ENCODE results near the gene MRPS18A.

MRPS18A gene

GRCh38 chr6:43630980-43631619 lies 56.5 kb downstream of the MRPS18A start:
- DNase-seq = no peak

GRCh38 chr6:43629505-43630300 lies 57.9 kb downstream of the MRPS18A start:
- peak; percentile 96 for DNase-seq

GRCh38 chr6:43629104-43629504 lies 58.5 kb downstream of the MRPS18A start, which contains the start of gene GTPBP2:
Gene GTPBP2 (minus strand): TSS chr6:43629264. CDS start chr6:43629162, 102 bp downstream.
- peak; percentile 98 for DNase-seq

- DNase-seq = peak; percentile 72
Observed at GRCh38 chr6:43628393-43629103, 59.0 kb downstream of the MRPS18A start.

GRCh38 chr6:43627008-43627825 lies 60.4 kb downstream of the MRPS18A start:
- no peak for DNase-seq

GRCh38 chr6:43625393-43625992 lies 62.1 kb downstream of the MRPS18A start:
- no peak for DNase-seq

GRCh38 chr6:43624786-43625288 lies 62.8 kb downstream of the MRPS18A start:
- DNase-seq = no peak

GRCh38 chr6:43623880-43624785 lies 63.5 kb downstream of the MRPS18A start:
- DNase-seq = no peak

- no peak for DNase-seq
Observed at GRCh38 chr6:43622541-43622940, 65.0 kb downstream of the MRPS18A start.

- DNase-seq = no peak
Observed at GRCh38 chr6:43621836-43622180, 65.8 kb downstream of the MRPS18A start.

Measured in NCI-H2171 treated with DMSO at 0.1 percent for 48 hours (cell line).